ENCODE results near the gene PRDM16. TPM values are rescaled to one million over a fixed set of nuclear protein-coding genes. Genes with fewer than 3 reads are reported as not detected.

Gene PRDM16
- total RNA-seq, 1 experiment from 2014 or later, result 0.04 TPM

GRCh38 chr1:3020263-3020909 is 48.6 kb upstream of the PRDM16 start:
- ChIA-PET POLR2A (ENCODE audit: unreplicated experiment) (no interaction called here), CTCF (no interaction called here)
- Histone ChIP-seq H3K4me3 (ENCODE audit: low read length) (no peak overlapping the region), H3K4me2 (ENCODE audit: low read length) (no peak overlapping the region), H3K9ac (ENCODE audit: low read length) (no peak overlapping the region), H4K20me1 (ENCODE audit: low read length) (no peaks in the 10 kb centered on the region), H3K27me3 (ENCODE audit: low read length) (peaks cover 83% of the 10 kb centered on the region), H2AFZ (ENCODE audit: low read length) (no peak overlapping the region), H3K9me2 (replicated peaks; ENCODE audit: low read length) (no peaks in the 10 kb centered on the region), H3K27ac (ENCODE audit: low read length) (no peak overlapping the region), H3K4me1 (ENCODE audit: insufficient read depth, low read length) (no peaks in the 10 kb centered on the region), H3K79me2 (ENCODE audit: low read length) (no peaks in the 10 kb centered on the region), H3K9me3 (ENCODE audit: low read length) (no peaks in the 10 kb centered on the region), H3K36me3 (ENCODE audit: low read depth, low read length) (no peaks in the 10 kb centered on the region), H3F3A (ENCODE audit: low read length, unreplicated experiment) (no peaks in the 10 kb centered on the region)
- intact Hi-C loops (cut with micrococcal nuclease), result no loop called here
- BruUV-seq (replicated peaks), result no TSS peak
- no peak for ATAC-seq
- TF ChIP-seq EZH2 (IDR thresholded peaks at IDR 0.05; ENCODE audit: low read length, unreplicated experiment) (no peak), EZH2phosphoT487 (IDR thresholded peaks at IDR 0.05; ENCODE audit: borderline replicate concordance, low read length) (no peak)
- no peak for DNase-seq

- Histone ChIP-seq H3K9me3 (ENCODE audit: low read length) (no peaks in the 10 kb centered on the region), H3K9ac (ENCODE audit: low read length) (no peak within 1 kb of the TSS), H3K4me3 (ENCODE audit: low read length) (no peak within 1 kb of the TSS), H3K79me2 (ENCODE audit: low read length) (no peaks in the 10 kb centered on the region), H4K20me1 (ENCODE audit: low read length) (no peaks in the 10 kb centered on the region), H2AFZ (ENCODE audit: low read length) (no peak within 1 kb of the TSS), H3K27me3 (ENCODE audit: low read length) (peaks cover 76% of the 10 kb centered on the region), H3K9me2 (replicated peaks; ENCODE audit: low read length) (no peaks in the 10 kb centered on the region), H3K27ac (ENCODE audit: low read length) (no peak within 1 kb of the TSS), H3F3A (ENCODE audit: low read length, unreplicated experiment) (no peaks in the 10 kb centered on the region), H3K4me2 (ENCODE audit: low read length) (no peak within 1 kb of the TSS), H3K4me1 (ENCODE audit: insufficient read depth, low read length) (no peaks in the 10 kb centered on the region), H3K36me3 (ENCODE audit: low read depth, low read length) (no peaks in the 10 kb centered on the region)
- POLR2A ChIA-PET (ENCODE audit: unreplicated experiment), result no interaction called here
- ATAC-seq, result no peak
- CTCF ChIA-PET, result no interaction called here
- TF ChIP-seq CTCF (conservative IDR thresholded peaks at IDR 0.05; ENCODE audit: low read depth, low read length) (no peak), EZH2phosphoT487 (IDR thresholded peaks at IDR 0.05; ENCODE audit: borderline replicate concordance, low read length) (no peak), EZH2 (IDR thresholded peaks at IDR 0.05; ENCODE audit: low read length, unreplicated experiment) (no peak)
- no TSS peak for BruUV-seq (replicated peaks)
- intact Hi-C loops (cut with micrococcal nuclease), result no loop called here
- DNase-seq, result no peak
Observed at GRCh38 chr1:3021233-3021671, 47.8 kb upstream of the PRDM16 start, which contains the start of gene ACTRT2. Gene ACTRT2 (plus strand): TSS chr1:3021467. CDS start chr1:3021687, 220 bp downstream.

- CTCF ChIA-PET, result no interaction called here
- no peaks in the 10 kb centered on the region for H3K36me3 ChIP-seq (ENCODE audit: low read depth, low read length)
- no peaks in the 10 kb centered on the region for H3K79me2 ChIP-seq (ENCODE audit: low read length)
- H3K4me1 ChIP-seq (ENCODE audit: insufficient read depth, low read length), result no peaks in the 10 kb centered on the region
- intact Hi-C loops (cut with micrococcal nuclease), result no loop called here
- H3K4me2 ChIP-seq (ENCODE audit: low read length), result no peak overlapping the region
- TF ChIP-seq EZH2phosphoT487 (IDR thresholded peaks at IDR 0.05; ENCODE audit: borderline replicate concordance, low read length), result no peak
- no peak for TF ChIP-seq EZH2 (IDR thresholded peaks at IDR 0.05; ENCODE audit: low read length, unreplicated experiment)
- no peak for TF ChIP-seq CTCF (conservative IDR thresholded peaks at IDR 0.05; ENCODE audit: low read depth, low read length)
- H3K9ac ChIP-seq (ENCODE audit: low read length), result no peak overlapping the region
- no peaks in the 10 kb centered on the region for H3F3A ChIP-seq (ENCODE audit: low read length, unreplicated experiment)
- no TSS peak for BruUV-seq (replicated peaks)
- peaks cover 76% of the 10 kb centered on the region for H3K27me3 ChIP-seq (ENCODE audit: low read length)
- DNase-seq, result no peak
- no peaks in the 10 kb centered on the region for H3K9me2 ChIP-seq (replicated peaks; ENCODE audit: low read length)
- H2AFZ ChIP-seq (ENCODE audit: low read length), result no peak overlapping the region
- no peaks in the 10 kb centered on the region for H4K20me1 ChIP-seq (ENCODE audit: low read length)
- ATAC-seq, result no peak
- POLR2A ChIA-PET (ENCODE audit: unreplicated experiment), result no interaction called here
- no peak overlapping the region for H3K27ac ChIP-seq (ENCODE audit: low read length)
- no peak overlapping the region for H3K4me3 ChIP-seq (ENCODE audit: low read length)
- H3K9me3 ChIP-seq (ENCODE audit: low read length), result no peaks in the 10 kb centered on the region
Observed at GRCh38 chr1:3021801-3022401, 47.1 kb upstream of the PRDM16 start.
